Amniotic epithelial cell (primary cell): ENCODE measurements around the gene TMED9.
"Not testable (repeated sequence)": the region's sequence is repeated elsewhere in the genome, so short reads cannot be mapped to it uniquely, and the experiment has no call there.

Experiments used
- DNase-seq: peaks from one replicate; pipeline ENCODE4 v3.0.0-alpha.2; 2010; ENCODE audit warnings: low read depth

Gene TMED9

GRCh38 chr5:177592010-177592834 lies at the start of gene TMED9:
TMED9 (plus strand) TSS chr5:177592203; CDS start chr5:177592215, 12 bp downstream.
- peak; percentile 69 for DNase-seq

- DNase-seq = no peak
Observed at GRCh38 chr5:177542816-177543465, 49.1 kb upstream of the TMED9 start.

GRCh38 chr5:177545487-177546257 lies 46.3 kb upstream of the TMED9 start:
- peak; percentile 90 for DNase-seq

- DNase-seq = peak; percentile 99
Observed at GRCh38 chr5:177546258-177546741, 45.7 kb upstream of the TMED9 start.

- no peak for DNase-seq
Observed at GRCh38 chr5:177547736-177548135, 44.3 kb upstream of the TMED9 start.

GRCh38 chr5:177548495-177548894 lies 43.5 kb upstream of the TMED9 start:
- DNase-seq = no peak

GRCh38 chr5:177550122-177550521 lies 41.9 kb upstream of the TMED9 start:
- no peak for DNase-seq

GRCh38 chr5:177552839-177553455 lies 39.1 kb upstream of the TMED9 start:
- DNase-seq = peak; percentile 20

GRCh38 chr5:177553671-177554429 lies 38.2 kb upstream of the TMED9 start:
- DNase-seq = no peak

GRCh38 chr5:177554474-177555111 lies 37.4 kb upstream of the TMED9 start, which contains the start of gene FAM193B:
FAM193B (minus strand) TSS chr5:177554563; CDS start chr5:177554458, 105 bp downstream.
- DNase-seq = peak; percentile 84

GRCh38 chr5:177555228-177555627 lies 36.8 kb upstream of the TMED9 start:
- no peak for DNase-seq

- no peak for DNase-seq
Observed at GRCh38 chr5:177555665-177556064, 36.3 kb upstream of the TMED9 start.

GRCh38 chr5:177557041-177557647 lies 34.9 kb upstream of the TMED9 start:
- no peak for DNase-seq

GRCh38 chr5:177557796-177558195 lies 34.2 kb upstream of the TMED9 start:
- no peak for DNase-seq

- not testable (repeated sequence) for DNase-seq
Observed at GRCh38 chr5:177559446-177559941, 32.5 kb upstream of the TMED9 start.

- DNase-seq = peak; percentile 46
Observed at GRCh38 chr5:177565046-177565445, 27.0 kb upstream of the TMED9 start.

GRCh38 chr5:177568326-177568725 lies 23.7 kb upstream of the TMED9 start:
- DNase-seq = no peak

- no peak for DNase-seq
Observed at GRCh38 chr5:177569894-177570293, 22.1 kb upstream of the TMED9 start.

- no peak for DNase-seq
Observed at GRCh38 chr5:177575488-177575887, 16.5 kb upstream of the TMED9 start.

- DNase-seq = no peak
Observed at GRCh38 chr5:177576169-177576568, 15.8 kb upstream of the TMED9 start.
